A549 (cell line): Measurements from ENCODE around the gene CDK19. TPM values are rescaled to one million over a fixed set of nuclear protein-coding genes. Genes with fewer than 3 reads are reported as not detected.

Experiments used
- ATAC-seq, 2 experiments: fragments of 200-7000 bp in 1 of 2; fragments of >200 bp in 1 of 2; cut with Nextera tagmentation in 1 of 2; cut with Tn5 transposase in 1 of 2; 3 replicates each; pipeline versions ENCODE4 v1.8.0 to v1.9.1; 2018 to 2020; ENCODE audit warnings: mild to moderate bottlenecking in 1 of 2, moderate library complexity in 1 of 2
- CTCF ChIA-PET: fragments of 300-600 bp; sonication (Branson Sonifier 250); formaldehyde crosslinking; extraction: SDS; loops from one replicate; lab custom pipeline; 2021; ENCODE audit warnings: antibody characterized with exemption, inconsistent platforms; lab: Yijun Ruan, JAX
- POLR2A ChIA-PET: fragments of 350-600 bp; formaldehyde crosslinking; extraction: SDS; loops from one replicate; lab custom pipeline; 2021; ENCODE audit warnings: antibody characterized with exemption, inconsistent platforms; lab: Yijun Ruan, JAX
- DNase-seq, 2 experiments: peaks; one replicate each; pipeline versions ENCODE4 v3.0.0 to v3.0.0-alpha.2; 2011 to 2016; ENCODE audit warnings: low read depth in 1 of 2, low spot score in 1 of 2
- FAIRE-seq: peaks from 2 replicates; lab custom pipeline; 2011; peaks lifted over from hg19 to GRCh38; lab: Jason Lieb, UNC
- H3K27ac ChIP-seq, 2 experiments: fragments of >200 bp; sonication (Bioruptor Twin); formaldehyde crosslinking; 3 replicates each; pipeline ENCODE4 v1.5.1; 2016 to 2017
- H3K4me1 ChIP-seq: fragments of >200 bp; sonication (Bioruptor Twin); formaldehyde crosslinking; 3 replicates; pipeline ENCODE4 v1.6.1; 2016
- H3K4me2 ChIP-seq: fragments of >200 bp; sonication (Bioruptor Twin); formaldehyde crosslinking; 3 replicates; pipeline ENCODE4 v1.6.1; 2016
- H3K4me3 ChIP-seq: fragments of >200 bp; sonication (Bioruptor Twin); formaldehyde crosslinking; 3 replicates; pipeline ENCODE4 v1.5.1; 2016
- H3K9me3 ChIP-seq: fragments of >200 bp; sonication (Bioruptor Twin); formaldehyde crosslinking; 3 replicates; pipeline ENCODE4 v1.6.1; 2016
- BHLHE40 ChIP-seq: IDR thresholded peaks from 2 replicates; pipeline ENCODE4 v1.6.1; 2012; ENCODE audit warnings: low read depth, low read length, inconsistent platforms
- CHD2 ChIP-seq: fragments of 150-350 bp; IDR thresholded peaks from 2 replicates; pipeline ENCODE4 v1.6.1; 2014; ENCODE audit warnings: low read length; ENCODE audit not compliant: partially characterized antibody
- EHMT2 ChIP-seq: fragments of 200-600 bp; sonication (generic); IDR thresholded peaks from 2 replicates; pipeline ENCODE4 v1.6.1; 2016; ENCODE audit warnings: antibody characterized with exemption, low read depth, mild to moderate bottlenecking, moderate library complexity
- HOXA7 ChIP-seq: fragments of 250-450 bp; sonication (Bioruptor Pico); IDR thresholded peaks from 2 replicates; pipeline ENCODE4 v1.5.0; 2020; ENCODE audit warnings: mild to moderate bottlenecking, moderate library complexity
- HOXB13 ChIP-seq: fragments of 250-450 bp; sonication (Bioruptor Pico); IDR thresholded peaks from 2 replicates; pipeline ENCODE4 v1.5.0; 2020; ENCODE audit warnings: low read depth, mild to moderate bottlenecking, moderate library complexity
- JUNB ChIP-seq: fragments of >200 bp; sonication (Bioruptor Twin); formaldehyde crosslinking; IDR thresholded peaks from 2 replicates; pipeline ENCODE4 v1.6.1; 2016
- MAFK ChIP-seq: fragments of 450-650 bp; IDR thresholded peaks from 2 replicates; pipeline ENCODE4 v1.6.1; 2014; ENCODE audit not compliant: partially characterized antibody
- MAZ ChIP-seq: fragments of 150-350 bp; IDR thresholded peaks from 2 replicates; pipeline ENCODE4 v1.6.1; 2014; ENCODE audit warnings: antibody characterized with exemption, low read depth, low read length, borderline replicate concordance
- MYC ChIP-seq: IDR thresholded peaks from 2 replicates; pipeline ENCODE4 v1.6.1; 2012; ENCODE audit warnings: mild to moderate bottlenecking, inconsistent platforms, low read length, improper control_type of control experiment, borderline replicate concordance
- NR3C1 ChIP-seq: fragments of >200 bp; sonication (Bioruptor Twin); formaldehyde crosslinking; IDR thresholded peaks from 3 replicates; pipeline ENCODE4 v1.6.1; 2017
- PHF8 ChIP-seq: fragments of 200-600 bp; sonication (generic); IDR thresholded peaks from 2 replicates; pipeline ENCODE4 v1.6.1; 2016; ENCODE audit warnings: low read depth, mild to moderate bottlenecking, antibody characterized with exemption, moderate library complexity, borderline replicate concordance
- POLR2AphosphoS2 ChIP-seq: conservative IDR thresholded peaks from 2 replicates; pipeline ENCODE4 v1.6.1; 2012; ENCODE audit warnings: low read length, improper control_type of control experiment, inconsistent platforms
- RCOR1 ChIP-seq: fragments of 150-350 bp; IDR thresholded peaks from 2 replicates; pipeline ENCODE4 v1.6.1; 2014; ENCODE audit warnings: antibody characterized with exemption, low read length, low read depth
- RFX5 ChIP-seq: fragments of 450-650 bp; IDR thresholded peaks from 2 replicates; pipeline ENCODE4 v1.7.1; 2014; ENCODE audit warnings: antibody characterized with exemption, mild to moderate bottlenecking, moderate library complexity
- ZC3H11A ChIP-seq: fragments of 450-650 bp; IDR thresholded peaks from 2 replicates; pipeline ENCODE4 v1.6.1; 2014; ENCODE audit warnings: antibody characterized with exemption, mild to moderate bottlenecking
- ZFP36 ChIP-seq: fragments of 450-650 bp; IDR thresholded peaks from 2 replicates; pipeline ENCODE4 v1.6.1; 2014; ENCODE audit warnings: borderline replicate concordance; ENCODE audit not compliant: partially characterized antibody
- ZNF302 ChIP-seq: fragments of 250-450 bp; sonication (Bioruptor Pico); IDR thresholded peaks from 2 replicates; pipeline ENCODE4 v1.9.0; 2021; ENCODE audit warnings: inconsistent platforms, mild to moderate bottlenecking, moderate library complexity
- ZSCAN20 ChIP-seq: fragments of 250-450 bp; sonication (Bioruptor Pico); IDR thresholded peaks from 2 replicates; pipeline ENCODE4 v1.8.0; 2022; ENCODE audit warnings: mild to moderate bottlenecking, moderate library complexity
- WGBS: methylation state at CpG from one replicate; pipeline ENCODE4 v1.1.6; 2017; ENCODE audit errors: missing lambda C conversion rate; 5-methylcytosine and 5-hydroxymethylcytosine counted together
- polyA plus RNA-seq, 4 experiments: library from polyadenylated mRNA; depleted of rRNA in 3 of 4; stranded (reverse); fragments of >200 nt; fragmentation: RNase III in 1 of 4; extraction: RNeasy Plus Mini Kit Qiagen cat#74134 plus additional on column Dnase treatment in 1 of 4; gene quantifications; 2 replicates in 3 of 4; 3 replicates in 1 of 4; pipeline ENCODE4 v1.2.3, GENCODE V29; 2011 to 2017
- TF ChIP-seq, protein P1 (sequence below): fragments of >200 bp; sonication (Bioruptor Twin); formaldehyde crosslinking; IDR thresholded peaks from 2 replicates; pipeline ENCODE4 v1.6.1; 2016
- TF ChIP-seq, protein P2 (sequence below): fragments of 250-450 bp; sonication (Bioruptor Pico); IDR thresholded peaks from 2 replicates; pipeline ENCODE4 v1.5.0; 2020; ENCODE audit warnings: low read depth, mild to moderate bottlenecking, moderate library complexity
- TF ChIP-seq, protein P3 (sequence below): fragments of 200-600 bp; sonication (generic); IDR thresholded peaks from 2 replicates; pipeline ENCODE4 v1.6.1; 2016; ENCODE audit warnings: antibody characterized with exemption, mild to moderate bottlenecking, moderate library complexity
- TF ChIP-seq, protein P4 (sequence below): fragments of >200 bp; sonication (Bioruptor Twin); formaldehyde crosslinking; IDR thresholded peaks from 3 replicates; pipeline ENCODE4 v1.6.1; 2016
- TF ChIP-seq, protein P5 (sequence below): fragments of 250-450 bp; sonication (Bioruptor Pico); IDR thresholded peaks from 2 replicates; pipeline ENCODE4 v1.5.0; 2021; ENCODE audit warnings: mild to moderate bottlenecking, moderate library complexity, borderline replicate concordance

The CDK19 gene
- polyA plus RNA-seq, 2 of the 4 experiments (the other 2 are of a cell fraction), result 7.1 to 18.6 TPM

DNA sequence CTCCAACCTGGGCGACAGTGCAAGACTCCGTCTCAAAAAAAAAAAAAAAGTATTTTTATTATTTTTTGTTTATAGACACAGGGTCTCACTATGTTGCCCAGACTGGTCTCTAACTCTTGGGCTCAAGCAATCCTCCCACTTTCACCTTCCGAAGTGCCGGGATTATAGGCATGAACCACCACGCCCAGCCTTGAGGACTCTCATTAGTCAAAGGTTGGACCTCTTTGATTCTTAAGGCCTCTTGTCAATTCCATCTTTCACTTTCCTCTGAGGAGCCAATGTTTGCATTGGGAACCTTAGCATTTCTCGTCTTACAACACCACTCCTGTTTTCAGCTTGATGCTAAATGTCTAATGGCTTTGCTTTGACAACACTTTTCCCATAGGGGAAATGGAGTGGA, 16.1 kb upstream of the CDK19 start:
- Histone ChIP-seq H3K27ac (no peak overlapping the region), H3K4me3 (no peak overlapping the region), H3K9me3 (no peaks in the 10 kb centered on the region), H3K4me2 (no peak overlapping the region), H3K4me1 (no peaks in the 10 kb centered on the region)
- ChIA-PET CTCF (interaction anchor here (1.0 kb wide), 1 partner anchor 13 kb away, joined by 4 read pairs; no protein-coding TSS in a partner anchor), POLR2A (no interaction called here)
- 89% methylated on average over 6 of the region's 6 CpGs for WGBS
- no peak for DNase-seq
- no peak for ATAC-seq
- TF ChIP-seq BHLHE40 (no peak), MYC (no peak), RCOR1 (no peak), EHMT2 (no peak), POLR2AphosphoS2 (no peak), ZNF302 (CRISPR knock-in tag) (no peak), RFX5 (no peak), PHF8 (no peak), CHD2 (no peak), ZFP36 (no peak), NR3C1 (no peak)
- TF ChIP-seq, protein P1, sequence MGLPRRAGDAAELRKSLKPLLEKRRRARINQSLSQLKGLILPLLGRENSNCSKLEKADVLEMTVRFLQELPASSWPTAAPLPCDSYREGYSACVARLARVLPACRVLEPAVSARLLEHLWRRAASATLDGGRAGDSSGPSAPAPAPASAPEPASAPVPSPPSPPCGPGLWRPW, result no peak
- TF ChIP-seq, protein P2, sequence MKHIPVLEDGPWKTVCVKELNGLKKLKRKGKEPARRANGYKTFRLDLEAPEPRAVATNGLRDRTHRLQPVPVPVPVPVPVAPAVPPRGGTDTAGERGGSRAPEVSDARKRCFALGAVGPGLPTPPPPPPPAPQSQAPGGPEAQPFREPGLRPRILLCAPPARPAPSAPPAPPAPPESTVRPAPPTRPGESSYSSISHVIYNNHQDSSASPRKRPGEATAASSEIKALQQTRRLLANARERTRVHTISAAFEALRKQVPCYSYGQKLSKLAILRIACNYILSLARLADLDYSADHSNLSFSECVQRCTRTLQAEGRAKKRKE, result no peak
- TF ChIP-seq, protein P3, sequence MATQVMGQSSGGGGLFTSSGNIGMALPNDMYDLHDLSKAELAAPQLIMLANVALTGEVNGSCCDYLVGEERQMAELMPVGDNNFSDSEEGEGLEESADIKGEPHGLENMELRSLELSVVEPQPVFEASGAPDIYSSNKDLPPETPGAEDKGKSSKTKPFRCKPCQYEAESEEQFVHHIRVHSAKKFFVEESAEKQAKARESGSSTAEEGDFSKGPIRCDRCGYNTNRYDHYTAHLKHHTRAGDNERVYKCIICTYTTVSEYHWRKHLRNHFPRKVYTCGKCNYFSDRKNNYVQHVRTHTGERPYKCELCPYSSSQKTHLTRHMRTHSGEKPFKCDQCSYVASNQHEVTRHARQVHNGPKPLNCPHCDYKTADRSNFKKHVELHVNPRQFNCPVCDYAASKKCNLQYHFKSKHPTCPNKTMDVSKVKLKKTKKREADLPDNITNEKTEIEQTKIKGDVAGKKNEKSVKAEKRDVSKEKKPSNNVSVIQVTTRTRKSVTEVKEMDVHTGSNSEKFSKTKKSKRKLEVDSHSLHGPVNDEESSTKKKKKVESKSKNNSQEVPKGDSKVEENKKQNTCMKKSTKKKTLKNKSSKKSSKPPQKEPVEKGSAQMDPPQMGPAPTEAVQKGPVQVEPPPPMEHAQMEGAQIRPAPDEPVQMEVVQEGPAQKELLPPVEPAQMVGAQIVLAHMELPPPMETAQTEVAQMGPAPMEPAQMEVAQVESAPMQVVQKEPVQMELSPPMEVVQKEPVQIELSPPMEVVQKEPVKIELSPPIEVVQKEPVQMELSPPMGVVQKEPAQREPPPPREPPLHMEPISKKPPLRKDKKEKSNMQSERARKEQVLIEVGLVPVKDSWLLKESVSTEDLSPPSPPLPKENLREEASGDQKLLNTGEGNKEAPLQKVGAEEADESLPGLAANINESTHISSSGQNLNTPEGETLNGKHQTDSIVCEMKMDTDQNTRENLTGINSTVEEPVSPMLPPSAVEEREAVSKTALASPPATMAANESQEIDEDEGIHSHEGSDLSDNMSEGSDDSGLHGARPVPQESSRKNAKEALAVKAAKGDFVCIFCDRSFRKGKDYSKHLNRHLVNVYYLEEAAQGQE, result no peak
- FAIRE-seq, result no peak

DNA sequence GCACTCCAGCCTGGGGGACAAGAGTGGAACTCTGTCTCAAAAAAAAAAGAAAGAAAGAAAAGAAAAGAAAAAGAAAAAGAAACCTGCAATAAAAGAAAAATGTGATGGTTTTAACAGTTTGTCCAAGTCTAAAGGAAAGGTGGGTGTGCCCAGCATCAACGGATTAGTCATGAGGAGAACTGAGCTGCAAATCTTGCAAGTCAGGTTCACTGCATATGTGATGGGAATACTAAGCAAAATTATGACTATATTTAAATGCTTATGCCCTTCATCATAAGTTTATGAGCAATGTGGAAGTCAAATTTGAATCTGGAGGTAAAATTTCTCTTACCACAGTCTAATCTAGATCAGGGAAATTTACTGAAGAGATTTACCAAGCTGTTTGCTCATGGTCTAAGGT, 13.1 kb upstream of the CDK19 start:
- TF ChIP-seq POLR2AphosphoS2 (no peak), ZNF302 (CRISPR knock-in tag) (no peak)
- WGBS, result 52% methylated on average over 1 of the region's 1 CpG
- H3K4me2 ChIP-seq, result no peak overlapping the region
- no peaks in the 10 kb centered on the region for H3K4me1 ChIP-seq
- H3K27ac ChIP-seq, result no peak overlapping the region
- no peaks in the 10 kb centered on the region for H3K9me3 ChIP-seq
- POLR2A ChIA-PET, result interaction anchor here (1.7 kb wide), 1 partner anchor 13 kb away, joined by 6 read pairs; the partner anchor contains the start of gene CDK19
- no peak overlapping the region for H3K4me3 ChIP-seq
- CTCF ChIA-PET, result interaction anchor here (1.5 kb wide), 1 partner anchor 10 kb away, joined by 3 read pairs; no protein-coding TSS in a partner anchor
- FAIRE-seq (no peak), DNase-seq (no peak), ATAC-seq (no peak)

DNA sequence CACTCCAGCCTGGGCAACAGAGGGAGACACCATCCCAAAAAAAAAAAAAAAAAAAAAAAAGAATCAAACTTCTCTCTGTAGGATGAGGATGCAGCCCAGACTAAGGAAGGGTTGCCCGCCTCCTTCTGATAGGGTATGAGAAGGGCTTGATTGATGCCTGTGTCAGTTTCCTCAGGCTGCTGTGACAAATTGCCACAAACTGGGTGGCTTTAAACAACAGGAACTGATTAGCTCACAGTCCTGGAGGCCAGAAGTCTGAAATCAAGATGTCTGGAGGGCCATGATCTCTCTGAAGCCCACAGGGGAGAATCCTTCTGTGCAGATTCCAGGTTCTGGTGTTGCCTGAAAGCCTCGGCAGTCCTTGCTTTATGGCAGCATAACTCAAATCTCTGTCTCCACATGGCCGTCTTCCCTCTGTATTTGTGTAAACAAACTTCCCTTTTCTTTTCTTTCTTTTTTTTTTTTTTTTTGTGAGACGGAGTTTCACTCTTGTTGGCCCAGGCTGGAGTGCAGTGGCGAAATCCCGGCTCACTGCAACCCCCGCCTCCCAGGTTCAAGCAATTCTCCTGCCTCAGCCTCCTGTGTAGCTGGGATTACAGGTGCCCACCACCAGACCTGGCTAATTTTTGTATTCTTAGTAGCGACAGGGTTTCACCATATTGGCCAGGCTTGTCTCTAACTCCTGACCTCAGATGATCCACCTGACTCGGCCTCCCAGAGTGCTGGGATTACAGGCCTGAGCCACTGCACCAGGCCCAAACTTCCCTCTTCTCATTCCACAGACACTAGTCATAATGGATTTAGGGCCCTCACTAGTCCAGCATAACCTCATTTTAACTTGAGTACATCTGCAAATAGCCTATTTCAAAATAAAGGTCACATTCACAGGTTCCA, 11.2 kb upstream of the CDK19 start:
- Histone ChIP-seq H3K27ac (no peak overlapping the region), H3K4me3 (no peak overlapping the region), H3K4me2 (no peak overlapping the region), H3K9me3 (no peaks in the 10 kb centered on the region), H3K4me1 (no peaks in the 10 kb centered on the region)
- FAIRE-seq, result no peak
- WGBS, result 89% methylated on average over 9 of the region's 9 CpGs
- no peak for ATAC-seq
- DNase-seq, result no peak
- POLR2A ChIA-PET, result interaction anchor here (0.6 to 0.8 kb wide), 2 partner anchors 48 to 155 kb away, joined by 3 read pairs; partner anchors contain the start of genes AMD1 and RPF2
- CTCF ChIA-PET, result interaction anchor here (0.7 kb wide), 1 partner anchor 245 kb away, joined by 5 read pairs; no protein-coding TSS in a partner anchor
- TF ChIP-seq, protein P4, sequence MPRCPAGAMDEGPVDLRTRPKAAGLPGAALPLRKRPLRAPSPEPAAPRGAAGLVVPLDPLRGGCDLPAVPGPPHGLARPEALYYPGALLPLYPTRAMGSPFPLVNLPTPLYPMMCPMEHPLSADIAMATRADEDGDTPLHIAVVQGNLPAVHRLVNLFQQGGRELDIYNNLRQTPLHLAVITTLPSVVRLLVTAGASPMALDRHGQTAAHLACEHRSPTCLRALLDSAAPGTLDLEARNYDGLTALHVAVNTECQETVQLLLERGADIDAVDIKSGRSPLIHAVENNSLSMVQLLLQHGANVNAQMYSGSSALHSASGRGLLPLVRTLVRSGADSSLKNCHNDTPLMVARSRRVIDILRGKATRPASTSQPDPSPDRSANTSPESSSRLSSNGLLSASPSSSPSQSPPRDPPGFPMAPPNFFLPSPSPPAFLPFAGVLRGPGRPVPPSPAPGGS, result no peak
- TF ChIP-seq MAZ (no peak), HOXA7 (no peak), ZFP36 (no peak), ZC3H11A (no peak), MAFK (no peak), JUNB (no peak), ZNF302 (CRISPR knock-in tag) (no peak), HOXB13 (CRISPR knock-in tag) (no peak), ZSCAN20 (CRISPR knock-in tag) (no peak), NR3C1 (no peak)
- TF ChIP-seq, protein P5, sequence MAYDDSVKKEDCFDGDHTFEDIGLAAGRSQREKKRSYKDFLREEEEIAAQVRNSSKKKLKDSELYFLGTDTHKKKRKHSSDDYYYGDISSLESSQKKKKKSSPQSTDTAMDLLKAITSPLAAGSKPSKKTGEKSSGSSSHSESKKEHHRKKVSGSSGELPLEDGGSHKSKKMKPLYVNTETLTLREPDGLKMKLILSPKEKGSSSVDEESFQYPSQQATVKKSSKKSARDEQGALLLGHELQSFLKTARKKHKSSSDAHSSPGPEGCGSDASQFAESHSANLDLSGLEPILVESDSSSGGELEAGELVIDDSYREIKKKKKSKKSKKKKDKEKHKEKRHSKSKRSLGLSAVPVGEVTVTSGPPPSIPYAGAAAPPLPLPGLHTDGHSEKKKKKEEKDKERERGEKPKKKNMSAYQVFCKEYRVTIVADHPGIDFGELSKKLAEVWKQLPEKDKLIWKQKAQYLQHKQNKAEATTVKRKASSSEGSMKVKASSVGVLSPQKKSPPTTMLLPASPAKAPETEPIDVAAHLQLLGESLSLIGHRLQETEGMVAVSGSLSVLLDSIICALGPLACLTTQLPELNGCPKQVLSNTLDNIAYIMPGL, result no peak
